GM12878 (cell line): ENCODE results near the gene ECT2. TPM values are rescaled to one million over a fixed set of nuclear protein-coding genes. Genes with fewer than 3 reads are reported as not detected.

Source experiments
- ATAC-seq: fragments of 200-7000 bp; cut with Tn5 transposase; 3 replicates; pipeline ENCODE4 v1.9.1; 2020; ENCODE audit warnings: mild to moderate bottlenecking, moderate library complexity
- BruUV-seq: library from RNA; stranded (reverse); fragments of 400-500 nt; replicated peaks from 2 replicates; lab custom pipeline; 2021; lab: Mats Ljungman, UMichigan
- CTCF ChIA-PET: fragments of 300-600 bp; sonication (Branson Sonifier 250); formaldehyde crosslinking; extraction: SDS; loops from one replicate; lab custom pipeline; 2021; ENCODE audit warnings: inconsistent platforms; lab: Yijun Ruan, JAX
- POLR2A ChIA-PET: fragments of 350-600 bp; formaldehyde crosslinking; extraction: SDS; loops from one replicate; lab custom pipeline; 2021; ENCODE audit warnings: inconsistent platforms; lab: Charles Lee
- RAD21 ChIA-PET: fragments of 300-600 bp; sonication (Branson Sonifier 250); formaldehyde crosslinking; loops from one replicate; lab custom pipeline; 2023; ENCODE audit warnings: antibody characterized with exemption; ENCODE audit not compliant: unreplicated experiment; lab: Charles Lee
- SMC1A ChIA-PET: fragments of 300-600 bp; sonication (Branson Sonifier 250); formaldehyde crosslinking; loops from one replicate; lab custom pipeline; 2023; ENCODE audit not compliant: unreplicated experiment, uncharacterized antibody; lab: Charles Lee
- DNase-seq: peaks from one replicate; pipeline ENCODE4 v3.0.0-alpha.2; 2011; ENCODE audit warnings: low read depth, low spot score
- FAIRE-seq: peaks from 3 replicates; lab custom pipeline; 2011; peaks lifted over from hg19 to GRCh38; lab: Jason Lieb, UNC
- H2AFZ ChIP-seq: 2 replicates; pipeline ENCODE4 v1.6.0; 2011; ENCODE audit warnings: low read depth, low read length, control low read depth; ENCODE audit not compliant: control insufficient read depth
- H3K27ac ChIP-seq: 2 replicates; pipeline ENCODE4 v1.5.1; 2011; ENCODE audit warnings: control low read depth; ENCODE audit not compliant: control insufficient read depth, insufficient read depth
- H3K27me3 ChIP-seq, 2 experiments: replicated peaks in 1 of 2; 2 replicates each; pipeline versions ENCODE4 v1.6.0 to v1.6.1; 2011; ENCODE audit warnings: low read length in 1 of 2; ENCODE audit not compliant: control insufficient read depth in 2 of 2, insufficient read depth in 2 of 2
- H3K36me3 ChIP-seq, 2 experiments: 2 replicates each; pipeline ENCODE4 v1.5.1; 2011; ENCODE audit warnings: low read length in 1 of 2; ENCODE audit not compliant: control insufficient read depth in 2 of 2, insufficient read depth in 2 of 2
- H3K4me1 ChIP-seq: 2 replicates; pipeline ENCODE4 v1.6.1; 2011; ENCODE audit warnings: mild to moderate bottlenecking, low read length, moderate library complexity, mixed read lengths; ENCODE audit not compliant: control insufficient read depth, insufficient read depth
- H3K4me2 ChIP-seq: 2 replicates; pipeline ENCODE4 v1.6.0; 2011; ENCODE audit warnings: control low read depth; ENCODE audit not compliant: control insufficient read depth, insufficient read depth
- H3K4me3 ChIP-seq: fragments of 200-600 bp; sonication (generic); 2 replicates; pipeline ENCODE4 v1.5.1; 2016
- H3K79me2 ChIP-seq: 2 replicates; pipeline ENCODE4 v1.6.0; 2011; ENCODE audit warnings: low read length; ENCODE audit not compliant: control insufficient read depth, insufficient read depth
- H3K9ac ChIP-seq: 2 replicates; pipeline ENCODE4 v1.8.0; 2011; ENCODE audit warnings: low read length, control low read depth, mixed read lengths; ENCODE audit not compliant: control insufficient read depth, insufficient read depth
- H3K9me3 ChIP-seq: replicated peaks from 3 replicates; pipeline ENCODE4 v1.5.1; 2011; ENCODE audit warnings: mild to moderate bottlenecking, low read length; ENCODE audit not compliant: control insufficient read depth, insufficient read depth
- H4K20me1 ChIP-seq: 2 replicates; pipeline ENCODE4 v1.6.0; 2011; ENCODE audit not compliant: control insufficient read depth, insufficient read depth
- BCL3 ChIP-seq: IDR thresholded peaks from 2 replicates; pipeline ENCODE4 v1.6.1; 2011; ENCODE audit warnings: borderline replicate concordance, low read depth, mild to moderate bottlenecking, moderate library complexity, low read length; ENCODE audit not compliant: insufficient read depth, poor library complexity, severe bottlenecking
- FOXM1 ChIP-seq: IDR thresholded peaks from 2 replicates; pipeline ENCODE4 v1.6.1; 2012; ENCODE audit warnings: low read depth, mild to moderate bottlenecking, inconsistent platforms, low read length, moderate library complexity
- MEF2A ChIP-seq: IDR thresholded peaks from 2 replicates; pipeline ENCODE4 v1.6.1; 2011; ENCODE audit warnings: low read depth, mild to moderate bottlenecking, low read length, moderate library complexity; ENCODE audit not compliant: insufficient read depth
- PAX5 ChIP-seq: IDR thresholded peaks from 2 replicates; pipeline ENCODE4 v1.6.1; 2011; ENCODE audit warnings: low read depth, low read length, borderline replicate concordance
- POLR2A ChIP-seq: IDR thresholded peaks from 2 replicates; pipeline ENCODE4 v1.6.1; 2011; ENCODE audit warnings: low read depth, mild to moderate bottlenecking, low read length
- PRDM15 ChIP-seq: fragments of 450-650 bp; formaldehyde crosslinking; IDR thresholded peaks from 2 replicates; pipeline ENCODE4 v1.4.0; 2020; ENCODE audit warnings: mild to moderate bottlenecking, moderate library complexity
- RB1 ChIP-seq: fragments of 450-650 bp; formaldehyde crosslinking; IDR thresholded peaks from 2 replicates; pipeline ENCODE4 v1.6.1; 2017; ENCODE audit warnings: mild to moderate bottlenecking, borderline replicate concordance
- RBBP5 ChIP-seq: fragments of 200-600 bp; sonication (generic); conservative IDR thresholded peaks from 2 replicates; pipeline ENCODE4 v1.6.1; 2016
- SIX5 ChIP-seq: IDR thresholded peaks from 2 replicates; pipeline ENCODE4 v1.6.1; 2011; ENCODE audit warnings: mild to moderate bottlenecking, low read depth, low read length, moderate library complexity; ENCODE audit not compliant: severe bottlenecking
- WGBS: methylation state at CpG from one replicate; pipeline ENCODE4 v1.1.6; 2016; ENCODE audit warnings: low lambda C conversion rate; ENCODE audit not compliant: insufficient replicate concordance, insufficient coverage; ENCODE audit errors: missing lambda C conversion rate; 5-methylcytosine and 5-hydroxymethylcytosine counted together
- in situ Hi-C: fragments of 300-500 bp; cut with MboI; formaldehyde crosslinking; loops from 9 replicates; pipeline ENCODE4 v1.14.3; 2018; ENCODE audit warnings: mixed read lengths
- intact Hi-C: fragments of 100-400 bp; cut with micrococcal nuclease; formaldehyde crosslinking; loops from one replicate; pipeline ENCODE4 v1.14.2; 2022; ENCODE audit not compliant: unreplicated experiment
- polyA plus RNA-seq, 11 experiments: library from polyadenylated mRNA; depleted of rRNA in 4 of 11; unstranded in 6 of 11; stranded (reverse) in 5 of 11; fragments of >200 nt; fragmentation: Nextera tagmentation in 4 of 11; fragmentation: Illumina TruSeq in 1 of 11; extraction: Ambion mirVana in 4 of 11; extraction: Trizol in 1 of 11; gene quantifications; 1 replicate in 1 of 11; 2 replicates in 10 of 11; pipeline versions ENCODE4 v1.2.1 to v1.2.3, GENCODE V29; 2011 to 2016; ENCODE audit warnings: inconsistent platforms in 2 of 11, missing spikeins in 2 of 11, low read depth in 1 of 11
- total RNA-seq, 4 experiments: library from RNA; depleted of rRNA in 3 of 4; stranded (reverse); fragments of >200 nt in 3 of 4; fragmentation: Illumina TruSeq in 1 of 4; extraction: Trizol in 1 of 4; gene quantifications; 2 replicates each; pipeline versions ENCODE4 v1.2.1 to v1.2.3, GENCODE V29; 2013 to 2021

ECT2 gene
- total and polyA plus RNA-seq, 10 of the 15 experiments (the other 5 are each of a cell fraction or from before 2014, with no cell fraction given), result 21.5 to 47.8 (median 38.2) TPM

- 0% methylated on average over 3 of the region's 3 CpGs for WGBS
- no peak for FAIRE-seq
Measured at GRCh38 chr3:172869368-172869771, 118.8 kb downstream of the ECT2 start.

More at GRCh38 chr3:172869368-172869771, 118.8 kb downstream of the ECT2 start:
- peaks cover 0 to 4% of the 10 kb centered on the region in 2 experiments; a peak in 1 of 4 replicates for H3K27me3 ChIP-seq
- no peak overlapping the region for H3K27ac ChIP-seq
- H3K36me3 ChIP-seq, result no peaks in the 10 kb centered on the region
- H4K20me1 ChIP-seq, result no peaks in the 10 kb centered on the region
- TF ChIP-seq PAX5 (no peak), RB1 (no peak), POLR2A (no peak), SIX5 (no peak), PRDM15 (CRISPR knock-in tag) (no peak), MEF2A (no peak), BCL3 (no peak), FOXM1 (no peak), RBBP5 (no peak)
- H3K9ac ChIP-seq, result no peak overlapping the region
- BruUV-seq, result no TSS peak
- H3K4me3 ChIP-seq, result no peak overlapping the region
- no peaks in the 10 kb centered on the region for H3K4me1 ChIP-seq
- POLR2A ChIA-PET, result no interaction called here
- CTCF ChIA-PET, result no interaction called here
- H2AFZ ChIP-seq, result no peak overlapping the region
- intact Hi-C loops (no loop called here), in situ Hi-C loops (no loop called here)
- DNase-seq (no peak), ATAC-seq (no peak)
- RAD21 ChIA-PET, result no interaction called here
- H3K4me2 ChIP-seq, result no peak overlapping the region
- no peaks in the 10 kb centered on the region for H3K9me3 ChIP-seq
- no peaks in the 10 kb centered on the region for H3K79me2 ChIP-seq
- SMC1A ChIA-PET, result interaction anchor here (0.8 kb wide), 1 partner anchor 12 kb away, joined by 3 read pairs; no protein-coding TSS in a partner anchor
